ENCODE measurements around the gene DENND10.
"Not testable (repeated sequence)": the region's sequence is repeated elsewhere in the genome, so short reads cannot be mapped to it uniquely, and the experiment has no call there.

Gene DENND10

DNA sequence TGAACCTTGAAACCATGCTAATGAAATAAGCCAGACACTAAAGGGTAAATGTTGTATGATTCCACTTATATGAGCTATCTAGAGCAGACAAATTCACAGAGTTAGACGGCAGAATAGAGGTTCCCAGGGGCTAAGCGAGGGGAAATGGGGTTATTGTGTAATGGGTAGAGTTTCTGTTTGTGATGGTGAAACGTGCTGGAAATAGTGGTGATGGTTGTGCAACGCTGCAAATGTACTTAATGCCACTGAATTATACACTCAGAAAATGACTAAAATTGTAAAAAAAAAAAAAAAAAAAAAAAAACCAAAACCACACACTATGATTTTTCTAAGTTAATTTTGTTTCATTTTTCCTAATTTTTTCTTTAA is 31.6 kb downstream of the DENND10 start:
- TF ChIP-seq, protein P1, sequence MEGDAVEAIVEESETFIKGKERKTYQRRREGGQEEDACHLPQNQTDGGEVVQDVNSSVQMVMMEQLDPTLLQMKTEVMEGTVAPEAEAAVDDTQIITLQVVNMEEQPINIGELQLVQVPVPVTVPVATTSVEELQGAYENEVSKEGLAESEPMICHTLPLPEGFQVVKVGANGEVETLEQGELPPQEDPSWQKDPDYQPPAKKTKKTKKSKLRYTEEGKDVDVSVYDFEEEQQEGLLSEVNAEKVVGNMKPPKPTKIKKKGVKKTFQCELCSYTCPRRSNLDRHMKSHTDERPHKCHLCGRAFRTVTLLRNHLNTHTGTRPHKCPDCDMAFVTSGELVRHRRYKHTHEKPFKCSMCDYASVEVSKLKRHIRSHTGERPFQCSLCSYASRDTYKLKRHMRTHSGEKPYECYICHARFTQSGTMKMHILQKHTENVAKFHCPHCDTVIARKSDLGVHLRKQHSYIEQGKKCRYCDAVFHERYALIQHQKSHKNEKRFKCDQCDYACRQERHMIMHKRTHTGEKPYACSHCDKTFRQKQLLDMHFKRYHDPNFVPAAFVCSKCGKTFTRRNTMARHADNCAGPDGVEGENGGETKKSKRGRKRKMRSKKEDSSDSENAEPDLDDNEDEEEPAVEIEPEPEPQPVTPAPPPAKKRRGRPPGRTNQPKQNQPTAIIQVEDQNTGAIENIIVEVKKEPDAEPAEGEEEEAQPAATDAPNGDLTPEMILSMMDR (IDR thresholded peaks at IDR 0.05): no peak

DNA sequence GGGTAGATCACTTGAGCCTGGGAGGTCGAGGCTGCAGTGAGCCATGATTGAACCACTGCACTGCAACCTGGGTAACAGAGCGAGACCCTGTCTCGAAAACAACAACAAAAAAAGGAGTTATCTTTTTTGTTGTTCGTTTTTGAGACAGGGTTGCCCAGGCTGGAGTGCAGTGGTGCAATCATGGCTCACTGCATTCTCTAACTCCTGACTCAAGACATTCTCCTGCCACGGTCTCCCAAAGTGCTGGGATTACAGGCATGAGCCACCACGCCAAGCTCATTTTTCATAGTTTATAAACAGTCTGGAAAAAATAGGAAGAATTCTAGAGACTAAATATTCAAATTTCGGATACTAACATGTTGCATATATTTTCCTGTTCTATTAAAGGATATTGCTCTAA is 32.2 kb downstream of the DENND10 start:
- H3K27ac ChIP-seq: peak overlapping the region in 1 of 2 donors; percentile 10
- H3K4me3 ChIP-seq: no peak overlapping the region
- TF ChIP-seq, protein P1 (IDR thresholded peaks at IDR 0.05): no peak
- DNase-seq (ENCODE audit: low spot score): no peak

More for the DNA sequence above, 31.6 kb downstream of the DENND10 start:
- no peak overlapping the region for H3K4me3 ChIP-seq
- peak overlapping the region in 1 of 2 donors; percentile 11 for H3K27ac ChIP-seq
- DNase-seq (ENCODE audit: low spot score): no peak

DNA sequence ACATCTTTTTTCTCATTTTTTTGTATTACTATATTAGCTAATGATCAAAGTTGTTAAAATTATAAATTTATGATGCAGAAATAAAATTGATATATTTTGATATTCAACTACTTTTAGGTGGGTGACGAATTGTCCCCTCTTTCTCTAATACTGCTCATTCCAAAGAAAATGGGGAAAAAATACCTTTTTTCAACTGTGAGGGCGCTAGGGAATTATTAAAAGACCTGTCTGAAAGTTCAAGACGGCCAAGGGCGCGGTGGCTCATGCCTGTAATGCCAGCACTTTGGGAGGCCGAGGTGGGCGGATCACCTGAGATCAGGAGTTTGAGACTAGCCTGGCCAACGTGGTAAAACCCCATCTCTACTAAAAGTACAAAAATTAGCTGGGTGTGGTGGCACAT is 34.0 kb downstream of the DENND10 start:
- H3K4me3 ChIP-seq; DNase-seq (ENCODE audit: low spot score); H3K27ac ChIP-seq: not testable (repeated sequence)

DNA sequence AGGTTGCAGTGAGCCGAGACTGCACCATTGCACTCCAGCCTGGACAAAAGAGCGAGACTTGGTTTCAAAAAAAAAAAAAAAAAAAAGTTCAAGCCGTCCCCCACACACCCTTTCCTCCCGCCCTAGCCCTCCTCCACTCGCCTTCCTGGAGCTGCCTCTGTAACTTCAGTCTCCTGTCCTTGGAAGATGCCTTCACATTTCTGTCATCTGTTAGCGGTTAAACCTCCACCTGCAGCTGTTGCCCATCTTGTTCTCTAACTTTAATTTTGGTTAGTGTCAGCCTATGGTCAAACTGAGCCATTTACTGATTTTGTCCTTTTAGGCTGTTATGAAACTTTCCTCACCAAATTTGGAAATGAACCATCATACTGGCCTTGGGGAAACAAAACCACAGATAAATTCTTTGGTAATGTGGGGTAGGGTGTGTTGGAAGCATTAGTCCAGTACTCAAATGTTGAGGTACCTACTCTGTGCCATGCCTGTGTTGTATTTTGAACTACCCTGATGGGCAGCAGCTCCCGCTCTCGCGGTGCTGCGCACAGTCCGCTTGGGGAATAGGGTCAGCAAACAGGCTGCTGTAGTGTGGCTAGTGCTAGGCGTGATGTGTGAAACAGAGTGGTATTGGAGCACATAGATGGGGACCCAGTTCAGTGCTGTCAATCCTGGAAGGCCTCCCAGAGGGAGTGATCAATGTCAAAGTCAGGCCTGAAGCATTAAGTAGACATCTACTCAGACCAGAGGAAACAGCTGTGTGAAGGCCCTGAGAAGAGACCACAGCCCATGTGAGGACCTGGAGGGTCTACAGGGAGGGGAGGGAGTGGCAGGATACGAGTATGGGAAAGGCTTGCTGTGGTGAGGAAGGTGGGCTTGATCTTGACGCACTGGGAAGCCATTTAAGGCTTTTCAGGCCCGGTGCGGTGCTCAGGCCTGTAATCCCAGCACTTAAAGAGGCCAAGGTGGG is 34.7 kb downstream of the DENND10 start:
- H3K4me3 ChIP-seq: no peak overlapping the region
- peak overlapping the region in 1 of 2 donors; percentile 2 for H3K27ac ChIP-seq
- TF ChIP-seq, protein P1 (IDR thresholded peaks at IDR 0.05): no peak
- DNase-seq (ENCODE audit: low spot score): no peak

DNA sequence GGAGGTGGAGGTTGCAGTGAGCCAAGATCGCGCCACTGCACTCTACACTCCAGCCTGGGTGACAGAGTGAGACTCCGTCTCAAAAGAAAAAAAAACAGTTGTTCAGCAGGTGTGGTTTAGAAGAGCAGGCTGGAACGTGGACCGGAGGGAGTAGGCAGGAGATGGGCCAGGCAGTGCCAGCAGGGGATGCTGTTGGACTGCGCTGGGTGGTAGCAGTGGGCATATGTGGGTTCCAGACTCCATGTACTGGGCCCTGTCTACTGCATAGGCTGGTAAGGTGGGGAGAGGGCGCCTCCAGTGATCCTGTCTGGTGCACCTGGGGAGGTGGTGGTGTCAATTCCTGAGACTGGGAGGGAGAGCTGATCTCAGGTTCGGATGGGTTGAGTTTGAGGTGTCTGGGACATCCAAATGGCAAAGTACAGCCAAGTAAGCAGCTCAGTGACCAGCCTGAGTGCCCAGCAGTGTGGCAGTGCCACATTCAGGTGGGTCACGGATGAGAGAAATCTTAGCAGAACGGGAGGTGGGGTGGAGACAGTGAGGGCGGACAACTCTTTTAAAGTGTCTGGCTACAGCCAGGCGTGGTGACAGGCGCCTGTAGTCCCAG is 35.7 kb downstream of the DENND10 start:
- TF ChIP-seq, protein P1 (IDR thresholded peaks at IDR 0.05): no peak
- no peak overlapping the region for H3K27ac ChIP-seq
- DNase-seq (ENCODE audit: low spot score): no peak
- no peak overlapping the region for H3K4me3 ChIP-seq

DNA sequence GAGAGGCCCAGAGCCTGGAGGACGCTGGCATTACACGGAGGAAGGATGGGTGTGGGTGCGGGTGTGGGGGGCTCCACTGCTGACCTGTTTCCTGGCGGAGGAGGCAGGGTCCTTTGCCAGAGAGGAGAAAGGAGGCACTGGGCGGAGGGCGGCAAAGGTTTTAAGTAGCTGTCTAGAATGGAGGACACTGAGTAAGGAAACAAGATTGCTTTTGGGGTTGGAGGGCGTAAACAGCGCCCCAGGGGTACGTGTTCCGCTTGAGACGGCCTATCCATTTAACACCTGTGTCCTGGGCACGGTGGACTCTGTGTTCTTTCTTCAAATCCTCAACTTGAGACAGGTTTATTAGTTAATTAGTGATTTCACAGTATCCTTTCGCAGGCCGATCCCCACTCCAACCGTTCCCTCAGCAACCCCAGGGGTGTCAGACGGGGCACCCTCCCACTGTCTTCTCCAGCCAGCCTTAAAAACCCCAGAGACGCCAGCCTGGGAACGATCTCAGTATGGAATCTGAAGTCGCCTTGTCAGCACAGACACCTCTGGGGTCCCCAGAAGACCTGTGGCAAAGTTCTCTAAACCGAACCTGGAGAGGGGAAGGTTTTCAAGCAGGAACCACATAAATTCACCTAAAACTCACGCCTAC is 36.8 kb downstream of the DENND10 start:
- no peak overlapping the region for H3K27ac ChIP-seq
- TF ChIP-seq, protein P1 (IDR thresholded peaks at IDR 0.05): no peak
- no peak overlapping the region for H3K4me3 ChIP-seq
- no peak for DNase-seq (ENCODE audit: low spot score)

DNA sequence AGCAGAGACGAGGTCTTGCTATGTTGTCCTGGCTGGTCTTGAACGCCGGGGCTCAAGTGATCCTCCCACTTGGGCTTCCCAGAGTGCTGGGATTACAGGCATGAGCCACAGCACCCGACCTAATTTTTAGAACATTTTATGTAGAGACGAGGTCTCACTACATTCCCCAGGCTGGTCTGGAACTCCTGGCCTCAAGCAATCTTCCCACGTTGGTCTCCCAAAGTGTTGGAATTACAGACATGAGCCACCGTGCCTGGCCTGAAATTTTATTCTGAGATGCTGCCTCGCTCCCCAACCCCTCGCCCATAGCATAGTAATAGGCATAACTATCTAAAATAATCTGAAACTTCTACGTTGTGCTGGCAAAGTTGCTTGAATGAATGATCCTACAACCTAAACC is 39.7 kb downstream of the DENND10 start:
- TF ChIP-seq, protein P1 (IDR thresholded peaks at IDR 0.05): no peak
- H3K27ac ChIP-seq: no peak overlapping the region
- H3K4me3 ChIP-seq: no peak overlapping the region
- DNase-seq (ENCODE audit: low spot score): no peak

Data from coronary artery (tissue), 2 donors.